Measurements from ENCODE around the gene WASF3. TPM values are rescaled to one million over a fixed set of nuclear protein-coding genes. Genes with fewer than 3 reads are reported as not detected.

The WASF3 gene, protein sequence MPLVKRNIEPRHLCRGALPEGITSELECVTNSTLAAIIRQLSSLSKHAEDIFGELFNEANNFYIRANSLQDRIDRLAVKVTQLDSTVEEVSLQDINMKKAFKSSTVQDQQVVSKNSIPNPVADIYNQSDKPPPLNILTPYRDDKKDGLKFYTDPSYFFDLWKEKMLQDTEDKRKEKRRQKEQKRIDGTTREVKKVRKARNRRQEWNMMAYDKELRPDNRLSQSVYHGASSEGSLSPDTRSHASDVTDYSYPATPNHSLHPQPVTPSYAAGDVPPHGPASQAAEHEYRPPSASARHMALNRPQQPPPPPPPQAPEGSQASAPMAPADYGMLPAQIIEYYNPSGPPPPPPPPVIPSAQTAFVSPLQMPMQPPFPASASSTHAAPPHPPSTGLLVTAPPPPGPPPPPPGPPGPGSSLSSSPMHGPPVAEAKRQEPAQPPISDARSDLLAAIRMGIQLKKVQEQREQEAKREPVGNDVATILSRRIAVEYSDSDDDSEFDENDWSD
- 5.7 and 7.7 TPM in 2 replicates for total RNA-seq (2014; rRNA removed; shearing (Covaris generic))

DNA sequence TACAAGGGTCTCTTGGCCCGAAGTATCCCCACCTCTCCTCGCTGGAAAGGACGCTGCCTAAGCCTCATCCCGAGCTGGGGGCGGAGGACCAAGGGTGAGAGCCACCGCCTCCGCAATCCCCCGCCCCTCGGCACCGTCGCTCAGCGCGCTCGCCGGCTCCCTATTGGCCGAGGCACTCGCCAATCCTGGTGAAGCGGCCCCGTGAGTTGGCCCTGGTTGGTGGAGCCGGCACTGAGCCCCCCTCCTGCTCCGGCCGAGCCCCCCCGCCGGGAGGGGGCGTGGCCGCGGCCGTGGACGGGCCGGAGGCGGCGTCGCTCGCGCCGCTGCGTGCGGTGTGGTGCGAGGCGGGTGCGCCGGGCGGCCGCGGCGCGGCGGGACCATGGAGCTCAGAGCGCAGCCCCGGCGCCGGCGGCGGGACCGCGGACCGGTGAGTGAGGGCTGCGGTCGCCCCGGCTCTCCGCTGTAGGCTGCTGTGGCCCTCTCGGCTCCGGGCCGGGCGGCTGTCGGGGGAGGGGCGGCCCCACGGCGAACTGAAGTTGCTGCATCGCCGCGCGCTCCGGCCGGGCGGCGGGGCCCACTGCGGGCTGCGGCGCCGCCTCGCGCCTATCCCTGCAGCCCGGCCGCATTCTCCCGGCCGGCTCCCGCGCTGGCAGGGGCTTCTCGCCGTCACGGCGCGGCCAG, at the start of gene WASF3:
WASF3 (plus strand) TSS at position 291 of the 681 bp plus-strand sequence. CDS start 84,588 bp downstream, outside the sequence.
- in situ Hi-C loops (cut with HindIII; ENCODE audit: low sequenced_read_pairs), result no loop called here
- peak; percentile 96 for DNase-seq (ENCODE audit: low spot score)

DNA sequence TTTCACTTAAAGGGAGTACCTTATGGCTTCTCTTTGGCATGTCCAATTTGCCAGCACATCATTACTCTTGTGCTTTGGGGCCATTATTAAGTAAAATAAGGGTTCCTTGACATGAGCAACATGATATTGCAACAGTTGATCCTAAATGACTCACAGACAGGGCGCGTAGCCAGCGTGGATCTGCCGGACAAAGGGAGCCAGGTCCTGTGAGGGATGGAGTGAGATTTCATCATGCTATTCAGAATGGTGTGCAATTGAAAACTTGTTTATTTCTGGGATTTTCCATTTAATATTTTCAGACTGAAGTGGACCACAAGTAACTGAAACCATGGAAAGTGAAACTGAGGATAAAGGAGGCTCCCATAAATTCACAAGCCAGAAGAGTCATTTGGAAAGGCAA, 48.6 kb upstream of the WASF3 start:
- in situ Hi-C loops (cut with HindIII; ENCODE audit: low sequenced_read_pairs), result no loop called here
- DNase-seq (ENCODE audit: low spot score), result no peak

DNA sequence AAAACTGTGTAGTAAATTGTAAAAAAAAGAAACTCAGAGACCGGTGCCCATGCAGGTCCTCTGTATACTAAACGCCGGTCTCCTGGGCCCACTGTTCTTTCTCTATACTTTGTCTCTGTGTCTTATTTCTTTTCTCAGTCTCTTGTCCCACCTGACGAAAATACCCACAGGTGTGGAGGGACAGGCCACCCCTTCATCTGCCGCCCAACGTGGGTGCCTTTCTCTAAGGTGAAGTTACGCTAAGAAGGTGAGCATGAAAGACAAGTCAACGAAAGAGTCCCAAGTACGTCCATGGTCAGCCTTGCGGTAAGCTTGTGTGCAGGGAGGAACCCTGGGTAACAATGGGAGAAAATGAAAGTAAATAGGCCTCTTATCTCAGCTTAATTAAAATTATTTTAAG, 48.0 kb upstream of the WASF3 start:
- no peak for DNase-seq (ENCODE audit: low spot score)
- in situ Hi-C loops (cut with HindIII; ENCODE audit: low sequenced_read_pairs), result no loop called here

DNA sequence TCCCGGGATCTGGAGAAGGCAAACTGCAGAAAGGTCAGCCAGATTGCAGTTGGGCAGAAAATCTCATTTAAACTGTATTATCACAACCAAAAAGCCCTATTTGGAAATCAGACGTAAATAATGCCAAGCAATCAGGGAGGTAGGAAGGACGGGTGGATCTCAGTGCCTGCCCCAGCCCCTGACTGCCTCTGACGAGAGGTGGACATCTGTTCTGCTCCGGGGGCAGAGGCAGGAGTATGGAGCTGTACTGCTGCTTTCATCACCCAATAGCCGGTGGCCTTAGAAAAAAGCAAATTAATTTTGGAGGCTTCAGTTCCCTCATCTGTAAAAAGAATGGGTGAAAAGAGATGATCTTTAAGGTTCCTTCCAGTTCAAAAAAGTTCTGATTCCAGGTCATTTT, 43.6 kb upstream of the WASF3 start:
- in situ Hi-C loops (cut with HindIII; ENCODE audit: low sequenced_read_pairs), result no loop called here
- DNase-seq (ENCODE audit: low spot score), result no peak

DNA sequence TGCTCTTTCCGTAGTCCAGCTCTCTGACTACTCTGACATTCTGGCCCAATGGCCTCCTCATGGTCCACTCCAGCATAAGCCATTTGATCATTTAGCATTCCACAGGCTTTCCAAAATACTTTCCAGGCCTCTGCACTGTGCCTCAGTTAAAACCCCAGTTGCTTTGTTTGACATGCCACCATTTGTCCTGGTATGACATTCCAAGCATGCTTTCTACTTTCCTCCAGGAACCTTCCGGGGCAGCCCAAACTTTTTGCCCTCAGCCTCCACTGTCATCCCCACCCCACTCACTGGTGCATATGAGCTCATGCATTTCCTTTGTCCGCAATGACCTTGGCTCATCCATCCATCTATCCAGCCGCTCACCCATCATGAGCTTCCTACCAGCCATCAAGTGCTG, 41.8 kb upstream of the WASF3 start:
- in situ Hi-C loops (cut with HindIII; ENCODE audit: low sequenced_read_pairs), result no loop called here
- no peak for DNase-seq (ENCODE audit: low spot score)

DNA sequence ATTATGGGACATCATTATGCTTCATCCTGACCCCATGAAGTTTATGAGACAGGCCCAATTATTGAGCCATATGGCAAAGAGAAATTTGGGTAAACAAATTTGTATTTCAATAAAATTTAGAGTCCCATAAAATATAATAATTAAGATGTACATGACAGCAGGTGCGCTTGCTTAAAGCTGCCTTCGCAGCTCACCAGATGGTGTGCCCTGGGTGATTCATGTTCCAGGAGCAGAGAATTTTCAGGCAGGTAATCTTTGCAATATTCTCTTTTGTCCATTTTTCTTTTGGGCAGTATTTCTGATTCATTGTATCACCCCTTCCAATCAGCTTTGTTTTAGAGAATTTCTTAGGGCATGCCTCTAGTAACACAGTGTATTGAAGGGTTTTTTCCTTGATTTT, 39.5 kb upstream of the WASF3 start:
- peak; percentile 84 for DNase-seq (ENCODE audit: low spot score)
- in situ Hi-C loops (cut with HindIII; ENCODE audit: low sequenced_read_pairs), result no loop called here

DNA sequence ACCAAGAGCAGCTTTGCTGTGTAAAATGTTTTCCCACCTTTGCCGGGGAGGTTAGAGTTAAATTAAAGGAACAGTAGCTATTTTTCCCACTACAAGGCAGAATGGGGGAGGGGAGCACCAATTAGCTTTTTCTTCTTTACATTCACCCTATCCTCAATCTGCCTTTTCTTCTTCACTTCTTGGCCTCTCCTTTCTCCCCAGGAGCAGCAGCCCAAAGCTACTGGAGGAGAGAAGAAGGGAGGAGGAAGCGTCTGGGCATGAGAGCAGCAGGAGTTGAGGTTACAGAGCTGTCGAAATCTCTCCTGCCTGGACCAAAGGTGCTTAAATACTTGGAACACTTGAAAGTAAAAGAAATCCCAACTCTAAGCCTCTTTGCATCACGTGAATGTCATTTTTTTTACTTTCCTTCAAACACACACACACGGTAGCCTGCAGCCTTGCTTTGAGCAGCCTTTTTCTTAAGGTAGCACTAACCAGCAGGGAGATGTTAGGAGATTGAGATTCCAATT, 39.0 kb upstream of the WASF3 start:
- in situ Hi-C loops (cut with HindIII; ENCODE audit: low sequenced_read_pairs), result no loop called here
- peak; percentile 60 for DNase-seq (ENCODE audit: low spot score)

DNA sequence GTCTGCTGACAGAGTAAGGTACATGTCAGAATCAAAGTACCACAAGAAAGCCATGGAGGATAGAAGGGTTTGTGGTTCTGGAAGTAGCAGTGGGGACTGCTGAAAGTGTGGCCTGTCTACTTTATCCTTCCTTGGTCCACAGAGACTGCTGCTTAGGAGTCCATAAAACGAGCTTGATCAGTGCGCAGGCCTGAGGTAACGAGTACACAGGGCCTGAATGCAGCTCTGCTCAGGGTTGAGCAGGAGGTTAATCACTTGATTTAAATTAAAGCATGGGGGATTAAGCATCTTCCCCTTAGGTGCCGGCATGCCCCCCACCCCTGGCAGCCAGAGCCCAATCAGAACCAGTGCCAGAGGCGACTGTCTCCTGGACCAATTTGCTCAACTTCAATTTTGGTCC, 34.9 kb upstream of the WASF3 start:
- in situ Hi-C loops (cut with HindIII; ENCODE audit: low sequenced_read_pairs), result no loop called here
- DNase-seq (ENCODE audit: low spot score), result peak; percentile 21

DNA sequence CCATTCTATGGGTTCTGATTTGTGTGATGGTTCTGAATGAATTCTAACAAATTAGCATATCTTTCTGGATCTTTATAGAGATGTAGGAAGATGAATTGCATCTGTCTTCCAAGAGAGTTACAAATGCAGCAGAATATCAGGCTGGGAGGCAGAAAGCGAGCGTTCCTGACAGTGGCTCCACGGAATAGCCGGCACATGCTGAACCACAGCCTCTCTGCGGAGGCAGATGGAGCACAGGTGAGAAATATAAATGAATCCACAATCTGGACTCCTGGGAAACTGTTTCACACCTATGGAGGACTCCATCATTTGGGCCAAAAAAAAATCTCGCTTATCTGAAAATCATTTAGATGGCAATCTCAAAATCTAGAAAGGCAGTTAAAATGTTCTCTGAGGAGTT, 34.5 kb upstream of the WASF3 start:
- in situ Hi-C loops (cut with HindIII; ENCODE audit: low sequenced_read_pairs), result no loop called here
- DNase-seq (ENCODE audit: low spot score), result peak; percentile 79

DNA sequence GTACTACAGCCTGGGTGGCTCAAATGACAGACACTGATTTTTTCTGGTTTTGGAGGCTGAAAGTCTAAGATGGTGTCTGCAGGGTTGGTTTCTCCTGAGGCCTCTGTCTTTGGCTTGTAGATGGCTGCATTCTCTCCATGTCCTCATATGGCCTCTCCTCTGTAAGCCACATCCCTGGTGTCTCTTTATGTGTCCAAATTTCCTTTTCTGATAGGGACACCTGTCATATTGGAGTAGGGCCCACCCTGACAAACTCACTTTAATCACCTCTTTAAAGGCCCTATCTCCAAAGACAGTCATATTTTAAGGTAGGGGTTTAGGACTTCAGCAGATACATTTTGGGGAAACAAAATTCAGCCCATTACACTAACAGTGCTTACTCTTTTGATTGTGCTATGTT, 32.0 kb upstream of the WASF3 start:
- peak; percentile 78 for DNase-seq (ENCODE audit: low spot score)
- in situ Hi-C loops (cut with HindIII; ENCODE audit: low sequenced_read_pairs), result no loop called here

DNA sequence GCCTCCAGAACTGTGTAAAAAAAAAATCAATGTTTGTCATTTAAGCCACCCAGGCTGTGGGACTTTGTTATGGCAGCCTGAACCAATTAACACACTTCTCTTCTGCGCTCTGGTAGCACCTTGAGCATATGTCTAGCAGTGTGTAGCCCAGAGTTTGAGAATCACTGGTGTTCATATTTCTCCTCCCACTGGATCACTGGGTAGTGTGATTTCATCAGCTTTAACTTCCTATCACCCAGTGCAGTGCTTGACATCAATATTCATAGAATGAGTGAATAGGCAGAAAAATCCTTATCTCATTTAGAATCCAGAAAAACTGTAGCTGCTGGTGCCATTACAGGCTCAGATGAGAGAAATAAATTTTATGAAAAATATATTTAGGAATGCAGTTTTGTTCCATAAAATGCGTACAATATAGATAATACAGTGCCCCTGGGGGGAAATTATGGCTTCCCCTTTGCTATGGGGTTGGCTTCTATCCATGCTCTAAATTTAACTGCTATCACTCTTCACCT, 30.7 kb upstream of the WASF3 start:
- in situ Hi-C loops (cut with HindIII; ENCODE audit: low sequenced_read_pairs), result no loop called here
- DNase-seq (ENCODE audit: low spot score), result no peak

DNA sequence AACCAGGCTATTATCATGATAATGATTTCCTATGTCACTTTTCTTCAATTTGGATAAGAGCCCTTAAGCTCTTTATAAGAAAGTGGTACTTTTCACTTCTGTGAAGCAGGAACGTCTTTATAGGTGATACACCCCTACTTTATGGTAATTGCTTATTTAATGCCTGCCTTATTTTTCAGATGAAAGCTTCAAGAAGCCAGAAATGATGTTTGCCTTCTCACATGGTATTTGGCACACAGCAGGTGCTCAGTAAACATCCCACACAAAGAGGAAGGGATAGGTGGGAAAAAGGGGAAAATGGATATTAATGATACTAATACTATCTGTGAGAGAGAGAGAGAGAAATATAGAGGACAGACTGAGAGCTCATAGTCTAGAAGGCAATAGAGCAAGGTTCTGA, 29.0 kb upstream of the WASF3 start:
- in situ Hi-C loops (cut with HindIII; ENCODE audit: low sequenced_read_pairs), result no loop called here
- no peak for DNase-seq (ENCODE audit: low spot score)

DNA sequence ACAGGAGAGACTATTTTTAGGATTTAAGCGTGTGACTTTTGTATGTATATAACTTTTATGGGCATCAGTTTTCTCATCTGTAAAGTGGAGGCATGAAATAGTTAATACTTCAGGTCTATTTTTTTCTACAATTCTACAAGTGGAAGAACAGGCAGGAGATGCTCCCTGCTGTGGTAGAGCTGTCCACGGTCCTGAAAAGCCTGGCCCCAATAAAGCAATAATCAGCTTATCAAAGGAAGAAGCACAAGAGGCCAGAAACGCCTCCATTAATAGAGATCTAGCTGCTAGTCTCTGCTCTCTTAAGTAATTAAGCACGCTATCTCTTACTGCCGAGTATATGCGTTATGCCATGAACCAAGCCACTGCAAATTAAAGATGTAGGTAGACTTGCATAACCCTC, 28.0 kb upstream of the WASF3 start:
- in situ Hi-C loops (cut with HindIII; ENCODE audit: low sequenced_read_pairs), result no loop called here
- no peak for DNase-seq (ENCODE audit: low spot score)

DNA sequence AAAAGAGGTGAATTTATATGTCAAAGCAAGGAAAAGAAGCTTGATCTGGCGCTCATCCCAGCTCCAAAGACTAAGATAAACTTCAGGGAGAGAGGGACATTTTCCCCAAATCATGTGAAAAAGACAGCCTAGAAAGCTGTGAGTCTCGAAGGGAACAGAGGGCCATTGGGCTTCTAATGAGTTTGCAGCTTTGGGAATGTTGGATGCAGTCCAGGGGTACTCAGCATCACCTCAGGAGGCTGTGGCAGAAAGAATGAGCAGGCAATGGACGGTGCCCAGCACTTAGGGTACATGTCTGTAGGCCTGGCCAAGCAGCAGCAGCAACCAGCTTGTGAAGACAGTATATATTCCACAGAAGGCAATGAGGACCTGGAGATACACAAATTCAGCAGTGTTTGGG, 25.7 kb upstream of the WASF3 start:
- in situ Hi-C loops (cut with HindIII; ENCODE audit: low sequenced_read_pairs), result no loop called here
- peak; percentile 63 for DNase-seq (ENCODE audit: low spot score)

DNA sequence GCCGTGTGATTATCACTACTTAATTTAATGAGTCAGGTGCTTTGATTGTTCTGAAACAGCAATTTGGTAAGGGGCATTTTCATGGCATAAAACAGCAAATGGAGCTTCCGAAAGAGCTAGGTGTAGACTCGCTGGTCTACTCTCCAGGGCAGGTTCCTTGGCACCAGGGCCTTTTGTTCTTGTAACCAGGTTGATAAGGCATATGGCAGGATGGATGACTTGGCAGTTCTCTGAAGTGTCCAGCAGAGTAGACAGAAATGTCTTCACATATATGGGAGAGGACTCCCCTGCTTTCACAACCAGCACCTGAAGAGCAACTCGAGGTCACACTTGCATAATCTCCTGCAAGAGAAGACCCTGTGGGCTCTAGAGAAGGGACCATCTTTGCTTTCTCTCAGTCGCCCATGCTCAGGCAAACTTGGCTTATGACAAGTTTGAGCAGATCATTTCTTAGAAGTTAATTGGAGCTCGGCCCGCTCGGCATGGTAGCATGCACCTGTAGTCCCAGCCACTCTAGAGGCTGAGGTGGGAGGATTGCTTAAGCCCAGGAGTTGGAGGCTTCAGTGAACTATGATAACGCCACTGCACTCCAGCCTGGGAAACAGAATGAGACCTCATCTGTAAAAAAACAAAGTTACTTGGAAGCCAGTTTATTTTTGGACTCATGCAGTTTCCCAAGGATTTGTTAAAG, 23.3 kb upstream of the WASF3 start:
- in situ Hi-C loops (cut with HindIII; ENCODE audit: low sequenced_read_pairs), result no loop called here
- DNase-seq (ENCODE audit: low spot score), result peak; percentile 53

DNA sequence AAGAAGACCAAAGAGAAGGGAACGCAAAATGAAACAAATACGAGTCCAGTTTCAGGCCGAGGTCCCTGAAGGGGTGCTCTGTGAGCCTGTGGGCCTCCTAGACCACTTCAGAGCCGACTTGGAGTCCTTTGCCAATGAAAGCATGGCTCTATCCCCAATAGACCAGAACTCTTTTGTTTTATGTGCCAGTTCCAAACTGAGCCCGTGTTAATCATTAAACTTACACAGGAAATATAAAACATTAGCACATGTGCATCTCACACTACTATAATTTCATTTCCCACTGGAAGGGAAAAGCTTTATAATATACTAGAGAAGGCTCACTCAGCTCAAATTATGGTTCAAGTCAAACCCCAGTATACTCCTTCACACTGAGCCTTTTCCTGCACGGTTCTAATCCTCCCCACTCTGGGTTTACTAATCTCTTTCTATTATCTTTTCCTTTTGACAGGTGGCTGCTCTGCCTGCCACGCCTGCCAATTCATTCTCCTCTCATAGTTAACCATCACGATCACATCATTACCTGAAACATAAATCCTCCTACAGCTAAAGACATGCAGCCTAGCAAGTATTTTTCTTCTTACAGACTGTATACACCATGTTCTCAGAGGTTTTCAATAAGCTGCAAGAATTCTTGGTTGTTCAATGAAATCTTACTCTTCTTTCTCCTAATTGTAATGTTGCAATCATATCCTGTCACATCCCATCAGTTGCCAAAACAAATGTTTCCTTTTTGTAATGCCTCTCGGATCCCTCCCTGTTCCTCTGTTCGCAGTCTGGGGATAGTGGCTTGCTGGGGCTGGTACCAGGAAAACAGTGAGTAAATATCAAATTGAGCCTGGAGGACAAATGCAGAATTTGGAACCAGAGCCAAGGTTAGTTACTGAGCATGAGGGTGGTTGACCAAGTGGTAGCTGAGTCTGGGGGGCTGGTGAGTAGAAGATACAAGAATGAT, 18.8 kb upstream of the WASF3 start:
- in situ Hi-C loops (cut with HindIII; ENCODE audit: low sequenced_read_pairs), result no loop called here
- DNase-seq (ENCODE audit: low spot score), result peak; percentile 76

DNA sequence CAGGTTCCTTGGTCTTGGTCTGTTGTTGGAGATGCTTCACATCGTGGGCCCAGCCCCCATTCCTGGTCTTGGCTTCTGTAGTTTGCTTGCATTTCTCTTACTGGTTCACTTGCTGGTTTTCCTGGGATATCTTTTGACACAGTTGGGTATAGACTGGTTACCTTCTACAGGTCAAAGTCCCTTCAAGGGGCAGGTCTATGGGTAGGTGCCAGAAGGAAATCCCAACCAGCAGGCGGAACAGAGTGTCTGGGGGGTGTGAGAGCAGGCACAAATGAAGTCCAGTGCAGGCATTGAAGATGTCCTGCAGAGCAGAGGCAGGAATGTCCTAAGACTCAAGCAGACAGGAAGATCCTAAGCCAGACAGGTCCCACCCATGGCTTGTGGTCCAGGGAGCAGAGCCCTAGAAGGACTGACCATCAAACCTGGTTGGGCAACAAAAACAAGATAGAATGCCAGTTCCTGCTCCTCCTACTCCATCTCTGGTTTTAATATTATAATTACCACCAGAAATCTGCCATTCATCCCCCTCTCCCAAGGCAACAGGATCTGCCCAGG, 17.7 kb upstream of the WASF3 start:
- DNase-seq (ENCODE audit: low spot score), result no peak
- in situ Hi-C loops (cut with HindIII; ENCODE audit: low sequenced_read_pairs), result no loop called here

DNA sequence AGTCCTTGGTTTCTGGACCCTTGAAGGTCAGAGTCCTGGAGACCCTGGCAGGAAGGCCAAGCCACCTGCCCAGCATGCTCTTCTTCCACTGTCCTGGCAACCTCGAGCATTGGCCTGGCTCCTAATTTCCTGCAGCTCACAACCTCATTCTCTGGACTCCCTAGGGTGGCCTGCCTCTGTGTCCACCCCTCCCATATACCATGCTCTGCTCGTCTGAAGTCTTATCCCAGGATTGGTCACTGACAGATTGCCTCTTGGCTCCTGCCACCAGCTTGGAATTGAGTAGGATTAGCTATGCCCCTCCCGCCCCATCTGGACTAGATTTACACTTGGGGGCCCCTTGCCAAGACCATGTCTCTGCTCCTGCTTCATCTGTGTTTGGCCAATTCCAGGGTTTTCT, 17.1 kb upstream of the WASF3 start:
- in situ Hi-C loops (cut with HindIII; ENCODE audit: low sequenced_read_pairs), result no loop called here
- DNase-seq (ENCODE audit: low spot score), result peak; percentile 96
